Islet of Langerhans (tissue), 1 donor: ENCODE data around the gene RNF26.

Source experiments
- FAIRE-seq: peaks from one replicate; lab custom pipeline; 2011; peaks lifted over from hg19 to GRCh38; lab: Jason Lieb, UNC

Gene RNF26

GRCh38 chr11:119336744-119337469 is 2.6 kb downstream of the RNF26 start:
- no peak for FAIRE-seq

DNA sequence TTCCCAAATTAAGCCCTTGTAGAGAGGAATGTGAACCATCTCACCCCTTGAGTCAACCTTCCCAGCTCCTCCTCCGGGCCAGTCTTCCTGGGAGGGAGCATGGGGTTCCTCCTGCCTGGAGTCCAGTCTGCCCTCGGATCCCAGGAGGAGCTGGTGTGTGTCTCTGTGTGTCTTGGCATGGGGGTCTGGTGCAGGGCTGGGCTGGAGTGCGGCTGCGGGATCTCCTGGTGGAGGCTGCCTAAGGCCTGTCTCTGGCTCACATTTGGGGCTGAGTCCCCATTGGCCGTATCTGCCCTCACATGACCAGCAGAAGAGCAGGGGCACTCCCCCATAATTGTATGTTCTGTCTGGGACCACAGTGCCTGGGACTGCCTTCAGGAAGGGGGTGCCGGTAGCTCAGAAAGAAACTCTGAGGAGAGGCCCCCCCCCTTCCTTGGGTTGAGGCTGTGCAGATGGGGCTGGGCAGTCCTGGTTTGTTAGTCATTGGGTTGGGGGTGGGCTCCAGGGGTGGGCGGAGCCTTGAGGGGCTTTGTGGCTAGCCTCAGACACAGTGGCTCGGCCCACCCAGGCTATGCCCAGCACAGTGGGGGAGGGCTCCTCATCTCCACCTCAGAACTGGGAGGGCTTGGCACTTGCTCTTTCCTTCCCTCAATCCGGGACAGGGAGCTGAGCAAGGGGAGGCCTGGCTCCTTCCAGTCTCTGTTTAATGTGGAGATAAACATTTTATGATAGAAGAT is 3.4 kb downstream of the RNF26 start:
- no peak for FAIRE-seq

DNA sequence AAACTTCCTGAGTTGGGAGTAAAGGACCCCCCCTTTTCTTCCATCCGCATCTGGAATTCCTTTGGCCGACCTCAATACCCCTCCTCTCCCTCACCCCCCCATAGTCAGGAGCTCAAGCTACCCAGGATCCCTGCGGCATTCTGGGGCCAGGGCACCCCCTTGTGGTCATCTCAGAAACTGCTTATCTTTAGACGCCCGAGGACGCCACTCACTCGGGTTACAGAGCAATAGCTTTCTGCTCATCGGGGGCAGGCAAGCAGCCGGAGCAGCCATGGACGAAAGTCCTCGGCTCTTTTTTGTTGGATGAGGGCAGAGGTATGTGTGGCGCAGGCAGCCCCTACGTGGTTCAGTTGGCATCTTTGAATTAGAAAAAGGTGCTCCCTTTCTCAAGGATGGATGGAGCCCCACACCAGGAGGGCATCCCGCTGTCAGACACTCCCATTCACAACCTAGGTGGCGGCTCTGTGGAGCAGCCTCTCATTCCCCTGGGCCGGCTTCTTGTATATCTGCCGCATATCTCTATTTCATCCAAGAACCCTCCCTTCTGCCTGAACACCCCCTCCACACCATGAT is 4.1 kb downstream of the RNF26 start:
- FAIRE-seq, result no peak

DNA sequence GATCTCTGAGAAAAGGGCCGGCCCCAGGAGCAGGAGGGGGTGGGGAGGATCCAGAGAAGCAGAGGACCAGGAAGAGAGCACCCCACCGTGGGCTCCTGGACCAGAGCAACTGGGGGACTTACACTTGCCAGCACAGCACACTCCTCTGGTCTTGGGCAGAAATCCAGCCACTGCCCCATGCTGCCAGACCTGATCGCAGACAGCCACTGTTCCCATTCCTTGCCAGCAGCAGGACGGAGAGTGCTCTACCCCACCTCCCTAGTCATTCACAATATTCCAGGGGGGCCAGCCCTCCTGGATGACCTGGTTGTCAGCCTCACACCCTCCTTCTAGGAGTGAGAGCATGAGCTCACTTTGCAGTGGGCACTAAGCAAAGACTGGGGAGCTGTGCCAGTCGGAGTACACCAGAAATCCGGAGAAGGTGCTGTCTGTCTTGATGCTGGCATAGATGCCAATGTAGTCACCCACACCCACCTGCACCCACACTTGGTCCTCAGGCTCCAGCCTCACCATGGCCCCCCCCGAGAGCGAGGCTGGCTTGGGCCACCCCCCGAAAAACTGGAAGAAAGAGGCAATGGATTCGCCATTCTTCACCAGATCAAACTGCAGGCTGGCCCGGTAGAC is 4.8 kb downstream of the RNF26 start:
- FAIRE-seq, result no peak

- FAIRE-seq, result no peak
Observed at GRCh38 chr11:119339589-119340334, 5.4 kb downstream of the RNF26 start.

DNA sequence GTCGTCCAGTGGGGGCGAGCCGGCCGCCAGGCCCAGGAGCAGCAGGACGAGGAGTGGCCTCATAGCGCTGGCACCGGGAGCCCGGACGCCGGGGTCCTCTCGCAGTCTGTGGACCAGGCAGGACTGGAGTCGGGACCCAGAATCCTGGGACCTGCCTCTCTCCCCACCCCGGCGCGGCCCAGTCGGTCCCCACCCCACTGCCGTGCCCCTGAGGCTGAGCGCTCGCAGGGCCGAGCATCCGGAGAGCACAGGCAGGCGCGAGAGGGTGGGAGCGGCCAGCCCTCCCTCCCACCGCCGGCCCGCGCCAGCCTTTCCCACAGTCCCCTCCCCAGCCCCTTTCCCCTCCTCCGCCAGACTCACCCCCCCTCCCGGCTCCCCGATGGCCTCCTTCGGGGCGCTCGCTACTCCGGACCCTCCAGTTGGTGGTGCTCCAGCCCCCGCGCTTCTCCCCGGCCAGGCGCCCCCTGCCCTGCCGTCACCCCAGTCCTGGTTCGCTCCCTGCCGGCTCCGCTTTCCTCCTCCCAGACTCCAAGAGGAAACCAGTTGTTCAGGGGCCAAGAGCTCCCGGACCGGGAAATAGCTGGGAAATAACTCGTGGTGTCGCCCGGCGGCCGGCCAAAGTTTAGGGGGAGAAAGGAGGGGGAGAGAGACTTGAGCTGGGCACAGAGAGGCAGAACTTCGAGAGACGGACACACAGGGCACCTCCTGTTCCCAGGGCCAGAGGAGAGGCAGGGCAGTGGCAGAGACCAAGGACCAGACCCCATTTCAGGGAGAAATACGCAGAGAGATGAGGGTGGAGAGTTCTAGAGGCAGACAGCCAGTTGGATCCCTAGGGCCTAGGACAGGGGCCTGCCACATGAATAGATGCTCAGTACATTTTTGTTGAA is 6.3 kb downstream of the RNF26 start, which contains the start of gene C1QTNF5:
TSS of gene C1QTNF5 (minus strand) at position 549 of the 887 bp plus-strand sequence. CDS start at position 63, 486 bp downstream.
- no peak for FAIRE-seq

GRCh38 chr11:119341222-119342022 is 7.1 kb downstream of the RNF26 start:
- FAIRE-seq, result no peak

DNA sequence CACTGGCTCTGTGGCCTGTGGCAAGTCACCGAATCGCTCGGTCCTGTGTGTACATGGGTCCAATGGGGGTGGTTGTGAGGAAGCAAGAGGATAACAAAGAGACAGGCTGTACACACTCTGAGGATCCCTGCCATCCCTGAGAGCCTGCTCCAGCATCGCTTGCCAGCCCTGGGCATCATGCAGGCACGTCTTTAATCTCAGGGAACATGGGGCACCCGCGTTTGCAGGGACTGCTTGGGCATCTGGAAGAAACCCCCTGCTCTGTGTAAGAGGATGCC is 7.6 kb downstream of the RNF26 start:
- no peak for FAIRE-seq

DNA sequence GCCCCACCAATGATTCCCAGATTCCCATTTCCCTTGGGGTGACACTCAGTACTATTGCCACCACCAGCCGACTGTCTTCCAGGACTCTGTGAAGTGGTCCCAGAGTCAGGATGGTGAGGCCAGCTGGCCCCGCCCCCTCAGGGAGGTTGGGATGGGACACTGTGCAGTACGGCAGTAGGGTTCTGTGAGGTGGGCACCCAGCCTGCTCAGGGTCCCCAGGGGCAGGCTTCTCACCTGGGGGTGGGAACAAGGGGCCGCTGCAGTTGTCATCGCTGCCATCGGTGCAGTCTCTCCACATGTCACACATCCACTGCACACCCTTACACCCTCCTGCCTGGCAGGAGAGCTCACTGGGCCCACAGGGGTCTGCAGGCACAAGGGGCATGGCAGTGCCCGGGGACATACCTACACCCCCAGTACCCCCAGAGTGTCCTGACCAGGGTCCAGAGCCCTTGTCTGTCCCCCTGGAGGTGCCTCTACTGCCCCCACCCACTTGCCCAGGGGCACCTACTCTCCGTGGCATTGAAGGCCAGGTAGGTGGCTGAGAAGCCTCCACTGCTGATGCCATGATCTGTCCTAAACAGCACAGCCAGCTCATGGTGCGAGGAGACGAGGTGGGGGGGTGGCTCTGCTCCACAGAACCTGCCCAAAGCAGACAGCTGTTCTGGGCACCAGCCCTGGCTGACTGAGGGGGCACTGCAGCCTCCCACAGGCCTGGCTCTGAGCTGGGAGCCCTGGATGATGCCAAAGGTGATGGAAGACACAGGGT is 8.2 kb downstream of the RNF26 start:
- FAIRE-seq, result no peak

- no peak for FAIRE-seq
Observed at GRCh38 chr11:119343726-119344125, 9.4 kb downstream of the RNF26 start.

GRCh38 chr11:119344291-119345010 is 10.1 kb downstream of the RNF26 start:
- FAIRE-seq, result no peak

GRCh38 chr11:119345685-119346084 is 11.4 kb downstream of the RNF26 start:
- no peak for FAIRE-seq

GRCh38 chr11:119346605-119347004 is 12.3 kb downstream of the RNF26 start, which contains the start of gene MFRP:
TSS of gene MFRP (minus strand) at chr11:119346705. CDS start at chr11:119346513, 192 bp downstream.
- FAIRE-seq, result no peak

DNA sequence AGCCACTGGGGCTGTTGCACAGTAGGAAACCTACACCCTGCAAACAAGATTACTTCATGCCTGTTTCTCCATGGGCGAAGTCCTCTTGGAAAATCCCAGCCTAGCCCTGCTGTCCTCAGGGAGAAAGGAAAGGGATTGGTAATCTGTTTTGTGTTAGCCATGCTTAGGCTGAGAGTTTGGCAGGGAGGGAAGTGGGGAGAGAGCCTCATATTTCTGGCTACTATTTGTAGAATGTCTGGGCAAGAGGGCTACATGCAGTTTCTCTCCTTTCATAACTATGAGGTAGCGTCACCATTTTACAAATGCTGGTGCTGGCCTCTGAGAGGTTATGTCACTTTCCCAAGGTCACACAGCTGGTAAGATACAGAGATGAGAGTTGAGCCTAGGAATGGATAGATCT is 12.9 kb downstream of the RNF26 start:
- FAIRE-seq, result no peak

- no peak for FAIRE-seq
Observed at GRCh38 chr11:119347940-119348605, 13.7 kb downstream of the RNF26 start.

DNA sequence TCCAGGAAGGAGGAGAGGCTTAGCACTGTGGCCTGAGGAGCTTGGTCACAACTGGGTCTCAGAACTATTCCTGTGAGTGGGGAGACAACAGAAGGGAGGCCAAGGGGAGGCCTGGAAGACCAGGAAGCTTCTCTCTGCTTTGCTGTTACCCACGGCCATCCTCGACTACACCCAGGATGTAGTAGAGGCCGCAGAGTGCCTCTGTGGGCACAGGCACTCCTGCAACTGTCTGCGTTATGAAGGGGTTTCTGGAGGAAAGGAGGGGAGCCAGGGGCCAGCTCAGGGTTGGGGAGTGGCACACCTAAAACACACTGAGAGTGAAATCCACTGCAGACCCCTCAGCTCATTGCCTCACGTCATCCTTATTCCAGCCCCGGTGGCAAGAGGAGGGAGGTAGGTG is 16.0 kb downstream of the RNF26 start:
- no peak for FAIRE-seq

DNA sequence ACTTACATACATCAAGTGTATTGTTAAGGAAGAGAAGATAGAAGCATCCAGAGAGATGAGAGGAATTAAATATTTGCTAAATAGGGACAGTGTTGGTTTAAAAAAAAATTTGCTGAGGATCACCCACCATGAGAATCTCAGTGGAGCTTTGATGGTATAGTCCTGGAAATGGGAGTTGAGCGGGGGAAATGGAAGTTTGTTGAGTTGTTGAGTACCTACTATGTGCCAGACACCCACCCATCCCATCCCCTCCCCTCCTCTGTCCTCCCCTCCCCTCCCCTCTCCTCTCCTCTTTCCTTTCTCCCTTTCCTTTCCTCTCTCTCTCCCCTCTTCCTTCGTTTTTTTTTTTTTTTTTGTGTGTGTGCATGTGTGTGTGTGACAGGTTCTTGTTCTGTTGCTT is 16.9 kb downstream of the RNF26 start:
- FAIRE-seq, result no peak

- peak; percentile 84 for FAIRE-seq
Observed at GRCh38 chr11:119352857-119353260, 18.5 kb downstream of the RNF26 start.
